HG02884 (cell line): ENCODE measurements around the gene FBXL17.
A peak's percentile ranks its signal among the peaks of the same experiment; 100 is the strongest.

Experiments used
- ATAC-seq: cut with Tn5 transposase; IDR thresholded peaks from one replicate; pipeline ENCODE4 v1.9.1; 2021; ENCODE audit warnings: mild to moderate bottlenecking, moderate library complexity; ENCODE audit not compliant: unreplicated experiment

Gene FBXL17

GRCh38 chr5:108024986-108025385, 356.9 kb downstream of the FBXL17 start:
- ATAC-seq: no peak

- no peak for ATAC-seq
These were observed 365.8 kb downstream of the FBXL17 start for GRCh38 chr5:108016101-108016500.

- no peak for ATAC-seq
These were observed 375.1 kb downstream of the FBXL17 start for GRCh38 chr5:108006791-108007190.

GRCh38 chr5:108003178-108003577, 378.7 kb downstream of the FBXL17 start:
- ATAC-seq: peak; percentile 93

GRCh38 chr5:108001222-108001621, 380.7 kb downstream of the FBXL17 start:
- ATAC-seq: no peak

- no peak for ATAC-seq
These were observed 384.4 kb downstream of the FBXL17 start for GRCh38 chr5:107997338-107997980.

- no peak for ATAC-seq
These were observed 388.6 kb downstream of the FBXL17 start for GRCh38 chr5:107993341-107993740.

GRCh38 chr5:107990881-107991810, 390.8 kb downstream of the FBXL17 start:
- ATAC-seq: no peak

GRCh38 chr5:107985144-107985543, 396.8 kb downstream of the FBXL17 start:
- no peak for ATAC-seq

GRCh38 chr5:107982703-107983425, 399.0 kb downstream of the FBXL17 start:
- ATAC-seq: no peak

- no peak for ATAC-seq
These were observed 400.8 kb downstream of the FBXL17 start for GRCh38 chr5:107980923-107981692.

GRCh38 chr5:107979900-107980299, 402.0 kb downstream of the FBXL17 start:
- ATAC-seq: no peak

- no peak for ATAC-seq
These were observed 402.6 kb downstream of the FBXL17 start for GRCh38 chr5:107979291-107979690.

- no peak for ATAC-seq
These were observed 404.3 kb downstream of the FBXL17 start for GRCh38 chr5:107977550-107978071.

- no peak for ATAC-seq
These were observed 406.3 kb downstream of the FBXL17 start for GRCh38 chr5:107975568-107975967.

GRCh38 chr5:107971846-107972245, 410.1 kb downstream of the FBXL17 start:
- ATAC-seq: no peak

- ATAC-seq: no peak
These were observed 412.1 kb downstream of the FBXL17 start for GRCh38 chr5:107969847-107970246.

- no peak for ATAC-seq
These were observed 412.9 kb downstream of the FBXL17 start for GRCh38 chr5:107968998-107969397.

- ATAC-seq: no peak
These were observed 413.5 kb downstream of the FBXL17 start for GRCh38 chr5:107968406-107968843.

- ATAC-seq: no peak
These were observed 415.7 kb downstream of the FBXL17 start for GRCh38 chr5:107966201-107966600.
